HFF-Myc (cell line): ENCODE results near the gene TRIP13.
"Not testable (repeated sequence)": the region's sequence is repeated elsewhere in the genome, so short reads cannot be mapped to it uniquely, and the experiment has no call there.

Experiments used
- DNase-seq: peaks from one replicate; pipeline ENCODE4 v3.0.0-alpha.2; 2011; ENCODE audit warnings: low read depth; ENCODE audit errors: extremely low read depth
- H3K4me3 ChIP-seq: replicated peaks from 2 replicates; pipeline ENCODE4 v1.5.1; 2011; ENCODE audit warnings: low read depth, mild to moderate bottlenecking, control low read depth, low read length
- TF ChIP-seq, protein P1 (sequence below): IDR thresholded peaks from 2 replicates; pipeline ENCODE4 v1.5.1; 2012; ENCODE audit warnings: mild to moderate bottlenecking, low read depth, low read length, control low read depth; ENCODE audit errors: missing control alignments

The TRIP13 gene

DNA sequence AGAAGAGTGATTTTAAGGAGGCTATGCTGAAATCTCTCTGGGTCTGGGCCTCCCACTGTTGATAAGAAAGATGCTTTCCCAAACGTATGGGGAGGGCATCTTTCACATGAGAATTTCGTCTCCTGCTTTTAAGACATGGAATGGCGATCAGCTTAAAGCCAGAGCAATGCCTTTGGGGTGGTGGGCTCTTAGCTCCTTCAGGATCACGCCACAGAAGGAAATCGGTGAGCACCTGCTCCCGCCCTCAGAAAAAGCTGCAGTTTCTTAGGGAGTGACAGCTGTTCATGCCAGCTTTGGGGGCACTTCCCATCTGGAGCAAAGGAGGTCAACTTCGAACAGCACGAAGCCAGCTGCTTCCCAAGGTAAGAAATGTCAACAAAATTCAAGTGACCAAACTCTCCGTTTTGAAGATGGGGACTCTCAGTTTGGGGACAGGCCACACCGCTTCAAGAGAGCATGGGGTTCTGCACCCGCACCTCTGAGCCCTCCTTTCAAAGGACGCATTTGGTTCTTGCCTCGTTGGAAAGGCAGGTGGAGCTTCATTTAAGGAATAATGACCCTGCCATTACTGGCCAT is 39.0 kb downstream of the TRIP13 start:
- TF ChIP-seq, protein P1, sequence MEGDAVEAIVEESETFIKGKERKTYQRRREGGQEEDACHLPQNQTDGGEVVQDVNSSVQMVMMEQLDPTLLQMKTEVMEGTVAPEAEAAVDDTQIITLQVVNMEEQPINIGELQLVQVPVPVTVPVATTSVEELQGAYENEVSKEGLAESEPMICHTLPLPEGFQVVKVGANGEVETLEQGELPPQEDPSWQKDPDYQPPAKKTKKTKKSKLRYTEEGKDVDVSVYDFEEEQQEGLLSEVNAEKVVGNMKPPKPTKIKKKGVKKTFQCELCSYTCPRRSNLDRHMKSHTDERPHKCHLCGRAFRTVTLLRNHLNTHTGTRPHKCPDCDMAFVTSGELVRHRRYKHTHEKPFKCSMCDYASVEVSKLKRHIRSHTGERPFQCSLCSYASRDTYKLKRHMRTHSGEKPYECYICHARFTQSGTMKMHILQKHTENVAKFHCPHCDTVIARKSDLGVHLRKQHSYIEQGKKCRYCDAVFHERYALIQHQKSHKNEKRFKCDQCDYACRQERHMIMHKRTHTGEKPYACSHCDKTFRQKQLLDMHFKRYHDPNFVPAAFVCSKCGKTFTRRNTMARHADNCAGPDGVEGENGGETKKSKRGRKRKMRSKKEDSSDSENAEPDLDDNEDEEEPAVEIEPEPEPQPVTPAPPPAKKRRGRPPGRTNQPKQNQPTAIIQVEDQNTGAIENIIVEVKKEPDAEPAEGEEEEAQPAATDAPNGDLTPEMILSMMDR = no peak
- no peak for DNase-seq
- H3K4me3 ChIP-seq = no peak overlapping the region

DNA sequence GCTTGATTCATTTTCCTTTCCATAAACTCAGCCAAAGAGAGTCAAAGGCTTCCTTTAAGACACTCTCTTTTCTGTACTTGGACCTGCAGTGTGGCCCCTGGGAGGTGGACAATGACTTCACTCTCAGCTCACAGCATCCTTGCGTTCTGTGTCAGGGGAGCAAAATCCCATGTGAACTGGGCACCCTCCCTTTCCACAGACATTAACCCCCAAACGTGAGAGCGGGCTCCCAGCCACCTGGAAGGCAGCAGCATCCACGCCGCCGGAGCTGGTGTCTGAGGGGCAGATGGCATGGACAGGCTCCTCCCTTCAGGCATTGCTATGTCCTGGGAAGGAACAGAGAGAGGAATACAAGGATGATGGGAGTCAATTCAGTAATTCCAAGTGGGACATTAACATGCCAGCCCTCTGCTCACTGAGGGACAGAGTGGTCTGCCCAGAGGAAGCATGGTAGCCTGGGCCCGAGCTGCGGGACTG is 39.5 kb downstream of the TRIP13 start:
- TF ChIP-seq, protein P1 = no peak
- H3K4me3 ChIP-seq = no peak overlapping the region
- DNase-seq = no peak

- H3K4me3 ChIP-seq = no peak overlapping the region
- no peak for DNase-seq
- TF ChIP-seq, protein P1 = no peak
Measured at GRCh38 chr5:932628-933250, 40.1 kb downstream of the TRIP13 start.

DNA sequence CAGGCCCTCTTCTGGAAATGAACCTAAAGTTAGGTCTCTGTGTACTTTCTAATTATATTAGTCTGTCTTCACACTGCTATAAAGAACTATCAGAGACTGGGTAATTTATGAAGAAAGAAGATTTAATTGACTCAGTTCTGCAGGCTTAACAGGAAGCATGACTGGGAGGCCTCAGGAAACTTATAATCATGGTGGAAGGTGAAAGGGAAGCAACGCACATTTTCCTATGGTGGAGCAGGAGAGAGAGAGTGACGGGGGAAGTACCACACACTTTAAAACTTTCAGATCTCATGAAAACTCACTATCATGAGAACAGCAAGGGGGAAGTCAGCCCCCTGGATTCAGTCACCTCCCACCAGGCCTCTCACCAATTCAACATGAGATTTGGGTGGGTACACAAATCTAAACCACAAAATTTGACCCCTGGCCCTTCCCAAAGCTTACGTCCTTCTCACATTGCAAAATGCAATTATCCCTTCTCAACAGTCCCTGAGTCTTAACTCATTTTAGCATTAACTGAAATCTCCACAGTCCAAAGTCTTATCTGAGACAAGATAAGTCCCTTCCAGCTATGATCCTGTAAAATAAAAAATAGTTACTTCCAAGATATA is 40.7 kb downstream of the TRIP13 start:
- H3K4me3 ChIP-seq = no peak overlapping the region
- TF ChIP-seq, protein P1 = no peak
- no peak for DNase-seq

- H3K4me3 ChIP-seq, DNase-seq: not testable (repeated sequence)
Measured at GRCh38 chr5:933951-934350, 41.3 kb downstream of the TRIP13 start.

DNA sequence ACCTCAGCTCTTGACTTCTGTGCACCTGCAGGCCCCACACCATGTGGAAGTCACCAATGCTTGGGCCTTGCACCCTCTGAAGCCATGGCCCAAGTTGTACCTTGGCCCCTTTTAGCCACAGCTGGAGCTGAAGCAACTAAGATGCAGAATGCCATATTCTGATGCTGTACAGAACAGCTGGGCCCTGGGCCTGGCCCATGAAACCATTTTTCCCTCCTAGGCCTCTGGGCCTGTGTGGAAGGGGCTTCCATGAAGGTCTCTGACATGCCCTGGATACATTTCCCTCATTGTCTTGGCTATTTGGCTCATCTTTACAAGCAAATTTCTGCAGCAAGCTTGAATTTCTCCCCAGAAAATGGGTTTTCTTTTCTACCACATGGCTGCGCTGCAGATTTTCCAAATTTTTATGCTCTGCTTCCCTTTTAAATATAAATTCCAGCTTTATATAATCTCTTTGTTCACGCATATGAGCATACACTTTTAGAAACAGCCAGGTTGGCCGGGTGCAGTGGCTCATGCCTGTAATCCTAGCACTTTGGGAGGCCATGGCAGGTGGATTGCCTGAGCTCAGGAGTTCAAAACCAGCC is 41.8 kb downstream of the TRIP13 start:
- not testable (repeated sequence) for H3K4me3 ChIP-seq, DNase-seq

DNA sequence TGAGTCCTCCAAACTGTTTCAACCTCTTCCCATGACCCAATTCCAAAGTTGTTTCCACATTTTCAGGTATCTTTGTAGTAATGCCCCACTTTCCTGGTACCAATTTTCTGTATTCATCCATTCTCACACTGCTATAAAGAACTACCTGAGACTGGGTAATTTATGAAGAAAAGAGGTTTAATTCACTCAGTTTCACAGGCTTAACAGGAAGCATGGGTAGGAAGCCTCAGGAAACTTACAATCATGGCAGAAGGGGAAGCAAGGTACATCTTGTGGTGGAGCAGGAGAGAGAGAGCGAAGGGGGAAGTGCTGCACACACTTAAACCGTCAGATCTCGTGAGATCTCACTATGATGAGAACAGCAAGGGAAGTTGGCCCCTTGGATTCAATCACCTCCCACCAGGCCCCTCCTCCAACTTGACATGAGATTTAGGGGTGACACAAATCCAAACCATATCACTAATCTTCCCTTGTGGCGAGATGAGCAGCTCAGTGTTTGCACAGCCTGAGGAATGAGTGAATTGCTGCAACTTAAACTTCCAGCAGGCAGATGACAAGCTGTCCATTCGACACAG is 42.9 kb downstream of the TRIP13 start:
- TF ChIP-seq, protein P1 = no peak
- no peak overlapping the region for H3K4me3 ChIP-seq
- DNase-seq = no peak
